Measurements from ENCODE around the gene IFNAR2. TPM values are rescaled to one million over a fixed set of nuclear protein-coding genes. Genes with fewer than 3 reads are reported as not detected.
"Not testable (repeated sequence)": the region's sequence is repeated elsewhere in the genome, so short reads cannot be mapped to it uniquely, and the experiment has no call there.

IFNAR2 gene
- total RNA-seq, 1 donor from 2014 or later = 32.4 TPM

- DNase-seq (no peak), ATAC-seq (no peak)
- intact Hi-C loops (cut with DNase I) = no loop called here
- no peaks in the 10 kb centered on the region for H3K36me3 ChIP-seq
- no peak overlapping the region for H3K27ac ChIP-seq
- H3K4me1 ChIP-seq = peaks cover 21% of the 10 kb centered on the region
- no peaks in the 10 kb centered on the region for H3K27me3 ChIP-seq
- no peaks in the 10 kb centered on the region for H3K9me3 ChIP-seq
- no peak overlapping the region for H3K4me3 ChIP-seq
- no peak for TF ChIP-seq CTCF (IDR thresholded peaks at IDR 0.05)
Observed at GRCh38 chr21:33236013-33236686, 6.4 kb downstream of the IFNAR2 start.

GRCh38 chr21:33236766-33237165, 7.0 kb downstream of the IFNAR2 start:
- Histone ChIP-seq H3K36me3 (no peaks in the 10 kb centered on the region), H3K27ac (no peak overlapping the region), H3K27me3 (no peaks in the 10 kb centered on the region), H3K9me3 (no peaks in the 10 kb centered on the region), H3K4me3 (no peak overlapping the region), H3K4me1 (peaks cover 17% of the 10 kb centered on the region)
- intact Hi-C loops (cut with DNase I) = no loop called here
- ATAC-seq (no peak), DNase-seq (no peak)
- no peak for TF ChIP-seq CTCF (IDR thresholded peaks at IDR 0.05)

GRCh38 chr21:33237486-33237885, 7.7 kb downstream of the IFNAR2 start:
- intact Hi-C loops (cut with DNase I) = no loop called here
- H3K4me3 ChIP-seq = no peak overlapping the region
- no peaks in the 10 kb centered on the region for H3K27me3 ChIP-seq
- H3K4me1 ChIP-seq = peaks cover 10% of the 10 kb centered on the region
- no peaks in the 10 kb centered on the region for H3K36me3 ChIP-seq
- H3K27ac ChIP-seq = no peak overlapping the region
- no peak for ATAC-seq
- TF ChIP-seq CTCF (IDR thresholded peaks at IDR 0.05) = no peak
- H3K9me3 ChIP-seq = no peaks in the 10 kb centered on the region
- DNase-seq = no peak

- ATAC-seq = no peak
Observed at GRCh38 chr21:33238146-33238545, 8.4 kb downstream of the IFNAR2 start.

GRCh38 chr21:33238565-33239255, 9.0 kb downstream of the IFNAR2 start:
- TF ChIP-seq CTCF (IDR thresholded peaks at IDR 0.05) = no peak
- H3K9me3 ChIP-seq = no peaks in the 10 kb centered on the region
- intact Hi-C loops (cut with DNase I) = no loop called here
- no peak for ATAC-seq
- H3K4me3 ChIP-seq = no peak overlapping the region
- DNase-seq = no peak
- H3K36me3 ChIP-seq = no peaks in the 10 kb centered on the region
- H3K27ac ChIP-seq = no peak overlapping the region
- no peaks in the 10 kb centered on the region for H3K27me3 ChIP-seq
- peaks cover 4% of the 10 kb centered on the region for H3K4me1 ChIP-seq

More at GRCh38 chr21:33238146-33238545, 8.4 kb downstream of the IFNAR2 start:
- no peak for TF ChIP-seq CTCF (IDR thresholded peaks at IDR 0.05)
- H3K27me3 ChIP-seq = no peaks in the 10 kb centered on the region
- no peaks in the 10 kb centered on the region for H3K9me3 ChIP-seq
- no peaks in the 10 kb centered on the region for H3K36me3 ChIP-seq
- no peak overlapping the region for H3K4me3 ChIP-seq
- peaks cover 4% of the 10 kb centered on the region for H3K4me1 ChIP-seq
- no peak for DNase-seq
- no peak overlapping the region for H3K27ac ChIP-seq
- intact Hi-C loops (cut with DNase I) = no loop called here

- ATAC-seq; H3K27ac ChIP-seq; H3K9me3 ChIP-seq; H3K36me3 ChIP-seq; DNase-seq; H3K27me3 ChIP-seq; H3K4me3 ChIP-seq; intact Hi-C loops (cut with DNase I): not testable (repeated sequence)
- peaks cover 13% of the 10 kb centered on the region for H3K4me1 ChIP-seq
Observed at GRCh38 chr21:33239559-33240127, 9.9 kb downstream of the IFNAR2 start.
